Neural cell (in vitro differentiated cells): ENCODE results near the gene DHRS3.

ENCODE experiments used
- EP300 ChIP-seq: fragments of 450-650 bp; conservative IDR thresholded peaks from 2 replicates; pipeline ENCODE4 v1.6.1; 2014; ENCODE audit warnings: antibody characterized with exemption, mild to moderate bottlenecking, moderate library complexity; ENCODE audit not compliant: poor library complexity, severe bottlenecking
- EZH2 ChIP-seq: fragments of 200-600, 300-800 bp; shearing (Covaris generic), sonication (generic); IDR thresholded peaks from 2 replicates; pipeline ENCODE4 v1.6.1; 2014; ENCODE audit warnings: antibody characterized with exemption, low read length, borderline replicate concordance, mild to moderate bottlenecking; ENCODE audit not compliant: insufficient read depth, poor library complexity, severe bottlenecking
- POLR2AphosphoS5 ChIP-seq: IDR thresholded peaks from 2 replicates; pipeline ENCODE4 v1.6.1; 2012
- RAD21 ChIP-seq: fragments of 450-650 bp; conservative IDR thresholded peaks from 2 replicates; pipeline ENCODE4 v1.6.1; 2014; ENCODE audit warnings: antibody characterized with exemption, mild to moderate bottlenecking, moderate library complexity
- SMC3 ChIP-seq: fragments of 450-650 bp; conservative IDR thresholded peaks from 2 replicates; pipeline ENCODE4 v1.6.1; 2014; ENCODE audit warnings: antibody characterized with exemption, mild to moderate bottlenecking, moderate library complexity; ENCODE audit not compliant: poor library complexity
- TAF1 ChIP-seq: IDR thresholded peaks from 2 replicates; pipeline ENCODE4 v1.6.1; 2012; ENCODE audit warnings: low read depth
- TF ChIP-seq, protein P1 (sequence below): fragments of 450-650 bp; IDR thresholded peaks from 2 replicates; pipeline ENCODE4 v1.5.1; 2014; ENCODE audit warnings: antibody characterized with exemption, mild to moderate bottlenecking, moderate library complexity; ENCODE audit not compliant: poor library complexity, severe bottlenecking
- TF ChIP-seq, protein P2 (sequence below): IDR thresholded peaks from 2 replicates; pipeline ENCODE4 v1.6.1; 2012; ENCODE audit warnings: borderline replicate concordance

DNA sequence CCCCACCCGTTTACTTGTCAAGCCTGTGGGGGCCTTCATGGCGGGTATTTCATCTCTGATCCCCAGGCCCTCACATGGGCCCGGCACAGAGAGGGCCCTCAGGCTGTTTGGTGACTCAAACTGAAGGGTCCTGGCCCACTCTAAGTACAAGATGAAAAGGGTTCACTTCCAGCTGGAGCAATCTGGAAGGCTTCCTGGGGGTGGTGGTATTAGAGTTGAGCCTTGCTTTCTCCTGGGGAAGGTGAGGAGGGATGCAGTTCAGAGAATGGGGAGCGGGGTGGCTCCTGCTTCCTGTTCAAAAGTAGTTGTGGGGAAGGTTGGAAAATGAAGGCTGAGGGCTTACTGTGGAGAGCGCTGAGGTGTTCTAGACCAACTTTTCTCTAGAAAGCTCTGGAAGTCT lies 47.7 kb downstream of the DHRS3 start:
- TF ChIP-seq, protein P1, sequence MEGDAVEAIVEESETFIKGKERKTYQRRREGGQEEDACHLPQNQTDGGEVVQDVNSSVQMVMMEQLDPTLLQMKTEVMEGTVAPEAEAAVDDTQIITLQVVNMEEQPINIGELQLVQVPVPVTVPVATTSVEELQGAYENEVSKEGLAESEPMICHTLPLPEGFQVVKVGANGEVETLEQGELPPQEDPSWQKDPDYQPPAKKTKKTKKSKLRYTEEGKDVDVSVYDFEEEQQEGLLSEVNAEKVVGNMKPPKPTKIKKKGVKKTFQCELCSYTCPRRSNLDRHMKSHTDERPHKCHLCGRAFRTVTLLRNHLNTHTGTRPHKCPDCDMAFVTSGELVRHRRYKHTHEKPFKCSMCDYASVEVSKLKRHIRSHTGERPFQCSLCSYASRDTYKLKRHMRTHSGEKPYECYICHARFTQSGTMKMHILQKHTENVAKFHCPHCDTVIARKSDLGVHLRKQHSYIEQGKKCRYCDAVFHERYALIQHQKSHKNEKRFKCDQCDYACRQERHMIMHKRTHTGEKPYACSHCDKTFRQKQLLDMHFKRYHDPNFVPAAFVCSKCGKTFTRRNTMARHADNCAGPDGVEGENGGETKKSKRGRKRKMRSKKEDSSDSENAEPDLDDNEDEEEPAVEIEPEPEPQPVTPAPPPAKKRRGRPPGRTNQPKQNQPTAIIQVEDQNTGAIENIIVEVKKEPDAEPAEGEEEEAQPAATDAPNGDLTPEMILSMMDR, result no peak
- TF ChIP-seq POLR2AphosphoS5 (no peak), EP300 (no peak), SMC3 (no peak), RAD21 (no peak), EZH2 (no peak), TAF1 (no peak)
- TF ChIP-seq, protein P2, sequence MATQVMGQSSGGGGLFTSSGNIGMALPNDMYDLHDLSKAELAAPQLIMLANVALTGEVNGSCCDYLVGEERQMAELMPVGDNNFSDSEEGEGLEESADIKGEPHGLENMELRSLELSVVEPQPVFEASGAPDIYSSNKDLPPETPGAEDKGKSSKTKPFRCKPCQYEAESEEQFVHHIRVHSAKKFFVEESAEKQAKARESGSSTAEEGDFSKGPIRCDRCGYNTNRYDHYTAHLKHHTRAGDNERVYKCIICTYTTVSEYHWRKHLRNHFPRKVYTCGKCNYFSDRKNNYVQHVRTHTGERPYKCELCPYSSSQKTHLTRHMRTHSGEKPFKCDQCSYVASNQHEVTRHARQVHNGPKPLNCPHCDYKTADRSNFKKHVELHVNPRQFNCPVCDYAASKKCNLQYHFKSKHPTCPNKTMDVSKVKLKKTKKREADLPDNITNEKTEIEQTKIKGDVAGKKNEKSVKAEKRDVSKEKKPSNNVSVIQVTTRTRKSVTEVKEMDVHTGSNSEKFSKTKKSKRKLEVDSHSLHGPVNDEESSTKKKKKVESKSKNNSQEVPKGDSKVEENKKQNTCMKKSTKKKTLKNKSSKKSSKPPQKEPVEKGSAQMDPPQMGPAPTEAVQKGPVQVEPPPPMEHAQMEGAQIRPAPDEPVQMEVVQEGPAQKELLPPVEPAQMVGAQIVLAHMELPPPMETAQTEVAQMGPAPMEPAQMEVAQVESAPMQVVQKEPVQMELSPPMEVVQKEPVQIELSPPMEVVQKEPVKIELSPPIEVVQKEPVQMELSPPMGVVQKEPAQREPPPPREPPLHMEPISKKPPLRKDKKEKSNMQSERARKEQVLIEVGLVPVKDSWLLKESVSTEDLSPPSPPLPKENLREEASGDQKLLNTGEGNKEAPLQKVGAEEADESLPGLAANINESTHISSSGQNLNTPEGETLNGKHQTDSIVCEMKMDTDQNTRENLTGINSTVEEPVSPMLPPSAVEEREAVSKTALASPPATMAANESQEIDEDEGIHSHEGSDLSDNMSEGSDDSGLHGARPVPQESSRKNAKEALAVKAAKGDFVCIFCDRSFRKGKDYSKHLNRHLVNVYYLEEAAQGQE, result no peak
